Left renal cortex interstitium (tissue), 4 donors: ENCODE data around the gene RNF167. TPM values are rescaled to one million over a fixed set of nuclear protein-coding genes. Genes with fewer than 3 reads are reported as not detected.

Source experiments
- DNase-seq, 4 donors: peaks; one replicate each; pipeline ENCODE4 v3.0.0-alpha.2; 2013; ENCODE audit warnings: low read depth in 4 of 4, low spot score in 2 of 4, missing footprints in 1 of 4
- polyA plus RNA-seq, 4 donors: library from polyadenylated mRNA; unstranded; fragments of 120-200 nt; gene quantifications; one replicate each; pipeline ENCODE4 v1.2.1, GENCODE V29; 2013; ENCODE audit not compliant: insufficient read length in 4 of 4

Gene RNF167
- polyA plus RNA-seq, 4 donors = 129 to 142 (median 134) TPM

GRCh38 chr17:4972752-4973151 is 32.7 kb downstream of the RNF167 start:
- DNase-seq = no peak

GRCh38 chr17:4973256-4974114 is 33.4 kb downstream of the RNF167 start:
- DNase-seq = no peak

- DNase-seq = no peak
Observed at GRCh38 chr17:4974115-4974670, 34.1 kb downstream of the RNF167 start.

GRCh38 chr17:4978726-4979125 is 38.7 kb downstream of the RNF167 start:
- no peak for DNase-seq

- DNase-seq = no peak
Observed at GRCh38 chr17:4980644-4981216, 40.7 kb downstream of the RNF167 start.

- no peak for DNase-seq
Observed at GRCh38 chr17:4982305-4982704, 42.2 kb downstream of the RNF167 start.

GRCh38 chr17:4986403-4986802 is 46.3 kb downstream of the RNF167 start:
- no peak for DNase-seq

GRCh38 chr17:4986951-4987766 is 47.1 kb downstream of the RNF167 start, which contains the start of gene CAMTA2:
Gene CAMTA2 (minus strand): TSS chr17:4987675. CDS start chr17:4986222, 1,453 bp downstream.
- no peak for DNase-seq

- DNase-seq = no peak
Observed at GRCh38 chr17:4987767-4988567, 47.9 kb downstream of the RNF167 start.

GRCh38 chr17:4994081-4994595 is 54.1 kb downstream of the RNF167 start:
- DNase-seq = no peak

Other genes with a start within 250 kb of the RNF167 start
- gene PELP1, start 236.1 kb upstream of the RNF167 start, polyA plus RNA-seq = 10 to 100 TPM; 36.9 to 62.4 (median 49.9) TPM
- gene ARRB2, start 229.6 kb upstream of the RNF167 start, polyA plus RNA-seq = 10 to 100 TPM; 25.4 to 41.7 (median 37.0) TPM
- 10 to 100 TPM; 26.8 to 30.4 (median 28.4) TPM for gene MED11, start 208.8 kb upstream of the RNF167 start, polyA plus RNA-seq
- gene ZMYND15, start 200.4 kb upstream of the RNF167 start, polyA plus RNA-seq = under 1 TPM; 0.32 to 0.95 (median 0.54) TPM
- 10 to 100 TPM; 11.3 to 14.1 (median 12.2) TPM for gene CXCL16, start 200.3 kb upstream of the RNF167 start, polyA plus RNA-seq
- gene TM4SF5, start 168.4 kb upstream of the RNF167 start, polyA plus RNA-seq = 1 to 10 TPM; 1.5 to 2.8 (median 2.1) TPM
- under 1 TPM; 0.42 to 0.74 (median 0.65) TPM for gene VMO1, start 153.9 kb upstream of the RNF167 start, polyA plus RNA-seq
- gene GLTPD2, start 151.3 kb upstream of the RNF167 start, polyA plus RNA-seq = 10 to 100 TPM in 1 of 4 donors, 1 to 10 TPM in 3; 5.7 to 11.5 (median 8.4) TPM
- 100 to 1,000 TPM; 112 to 159 (median 133) TPM for gene PSMB6, start 144.1 kb upstream of the RNF167 start, polyA plus RNA-seq
- 10 to 100 TPM; 30.5 to 52.9 (median 43.5) TPM for gene PLD2, start 133.1 kb upstream of the RNF167 start, polyA plus RNA-seq
- gene MINK1, start 106.9 kb upstream of the RNF167 start, polyA plus RNA-seq = 10 to 100 TPM; 43.0 to 71.4 (median 57.4) TPM
- 1 to 10 TPM; 1.2 to 2.4 (median 1.7) TPM for gene C17orf107, start 40.7 kb upstream of the RNF167 start, polyA plus RNA-seq
- 1 to 10 TPM; 1.3 to 2.4 (median 1.7) TPM for gene CHRNE, start 37.2 kb upstream of the RNF167 start, polyA plus RNA-seq
- 1 to 10 TPM; 1.4 to 3.1 (median 2.4) TPM for gene GP1BA, start 8.0 kb upstream of the RNF167 start, polyA plus RNA-seq
- gene SLC25A11, start 222 bp upstream of the RNF167 start, polyA plus RNA-seq = 10 to 100 TPM; 71.0 to 94.7 (median 83.0) TPM
- gene PFN1, start 8.3 kb downstream of the RNF167 start, polyA plus RNA-seq = 100 to 1,000 TPM; 336 to 541 (median 424) TPM
- 10 to 100 TPM; 17.7 to 35.0 (median 26.8) TPM for gene ENO3, start 10.9 kb downstream of the RNF167 start, polyA plus RNA-seq
- gene SPAG7, start 27.5 kb downstream of the RNF167 start, polyA plus RNA-seq = 100 to 1,000 TPM in 3 of 4 donors, 10 to 100 TPM in 1; 97.2 to 111 (median 106) TPM
- gene CAMTA2, start 47.4 kb downstream of the RNF167 start, polyA plus RNA-seq = 10 to 100 TPM; 22.7 to 38.4 (median 27.9) TPM
- 1 to 10 TPM; 6.4 to 9.9 (median 8.5) TPM for gene INCA1, start 57.3 kb downstream of the RNF167 start, polyA plus RNA-seq
- gene KIF1C, start 57.7 kb downstream of the RNF167 start, polyA plus RNA-seq = 10 to 100 TPM; 77.1 to 93.7 (median 87.7) TPM
- under 1 TPM; 0.21 to 0.51 (median 0.36) TPM for gene SLC52A1, start 95.2 kb downstream of the RNF167 start, polyA plus RNA-seq
- 10 to 100 TPM; 11.9 to 15.7 (median 14.4) TPM for gene ZFP3, start 138.2 kb downstream of the RNF167 start, polyA plus RNA-seq
- 10 to 100 TPM; 19.1 to 53.1 (median 21.7) TPM for gene ZNF232, start 171.6 kb downstream of the RNF167 start, polyA plus RNA-seq
- gene USP6, start 175.8 kb downstream of the RNF167 start, polyA plus RNA-seq = 10 to 100 TPM in 1 of 4 donors, 1 to 10 TPM in 3; 2.2 to 20.1 (median 3.6) TPM